Upper lobe of left lung (tissue), 6 donors: ENCODE results near the gene SRRM3. TPM values are rescaled to one million over a fixed set of nuclear protein-coding genes. Genes with fewer than 3 reads are reported as not detected.
A peak's percentile ranks its signal among the peaks of the same experiment; 100 is the strongest.

Experiments used
- ATAC-seq, 2 donors: fragments of 200-7000 bp; cut with Tn5 transposase; one replicate each; pipeline ENCODE4 v1.9.1; 2022; ENCODE audit warnings: mild to moderate bottlenecking in 2 of 2, moderate library complexity in 2 of 2; ENCODE audit not compliant: low FRiP score in 2 of 2
- DNase-seq, 2 donors: peaks; one replicate each; pipeline ENCODE4 v3.0.0-alpha.2; 2019 to 2020
- H3K27ac ChIP-seq, 4 donors: fragments of 200-600 bp; sonication (generic); one replicate each; pipeline ENCODE4 v1.5.1; 2016 to 2019
- H3K27me3 ChIP-seq, 4 donors: fragments of 200-600 bp; sonication (generic); one replicate each; pipeline ENCODE4 v1.5.1; 2017 to 2019
- H3K36me3 ChIP-seq, 4 donors: fragments of 200-600 bp; sonication (generic); one replicate each; pipeline ENCODE4 v1.5.1; 2016 to 2019
- H3K4me1 ChIP-seq, 4 donors: fragments of 200-600 bp; sonication (generic); one replicate each; pipeline ENCODE4 v1.5.1; 2018 to 2019
- H3K4me3 ChIP-seq, 4 donors: fragments of 200-600 bp; sonication (generic); one replicate each; pipeline ENCODE4 v1.5.1; 2017 to 2019; ENCODE audit warnings: mild to moderate bottlenecking in 2 of 4, moderate library complexity in 1 of 4
- H3K9me3 ChIP-seq, 4 donors: fragments of 200-600 bp; sonication (generic); one replicate each; pipeline ENCODE4 v1.5.1; 2018 to 2019
- CTCF ChIP-seq, 6 experiments: fragments of 450-650 bp in 4 of 6; fragments of 200-600 bp in 2 of 6; sonication (generic) in 2 of 6; IDR thresholded peaks; one replicate each; pipeline ENCODE4 v1.5.1; 2016 to 2019; ENCODE audit warnings: antibody characterized with exemption in 6 of 6
- EP300 ChIP-seq, 4 donors: sonication (generic); formaldehyde crosslinking; IDR thresholded peaks; one replicate each; pipeline ENCODE4 v1.5.1; 2017; ENCODE audit warnings: antibody characterized with exemption in 4 of 4, control low read depth in 2 of 4
- POLR2A ChIP-seq, 4 donors: fragments of 450-650 bp; IDR thresholded peaks; one replicate each; pipeline ENCODE4 v1.5.1; 2016 to 2017; ENCODE audit warnings: antibody characterized with exemption in 4 of 4, mild to moderate bottlenecking in 2 of 4
- POLR2AphosphoS5 ChIP-seq, 2 donors: sonication (generic); formaldehyde crosslinking; IDR thresholded peaks; one replicate each; pipeline ENCODE4 v1.5.1; 2017; ENCODE audit warnings: antibody characterized with exemption in 2 of 2
- WGBS, 2 donors: methylation state at CpG; one replicate each; pipeline ENCODE4 v1.1.5; 2017 to 2018; 5-methylcytosine and 5-hydroxymethylcytosine counted together
- total RNA-seq, 6 donors: library from RNA; depleted of rRNA in 4 of 6; stranded (reverse); fragments of >200 nt in 4 of 6; gene quantifications; one replicate each; pipeline versions ENCODE4 v1.1.0 to v1.2.1, GENCODE V29; 2016 to 2021
- donor health status: DM: no; HTN: no; CAD: no; lungs with moderate emphysema.
- donor health status: DM: no; HTN: yes; CAD: no; lungs with severe emphysema.

Gene SRRM3
- total RNA-seq, 6 donors from 2014 or later: 0.30 to 1.5 (median 0.72) TPM

- no peaks in the 10 kb centered on the region for H3K27me3 ChIP-seq
- whole genome bisulfite sequencing, 2 donors: 20 to 47% methylated on average over 17 to 19 of the region's 20 CpGs
- ATAC-seq (peak; percentile 85 to 88), DNase-seq (peak; percentile 94 to 95)
- TF ChIP-seq POLR2A (IDR thresholded peaks at IDR 0.05): peak in 1 of 4 donors; percentile 58
- peak in 1 of 4 donors; percentile 79 for TF ChIP-seq EP300 (IDR thresholded peaks at IDR 0.05)
- TF ChIP-seq CTCF (IDR thresholded peaks at IDR 0.05): no peak
- peak in 1 of 2 donors; percentile 72 for TF ChIP-seq POLR2AphosphoS5 (IDR thresholded peaks at IDR 0.05)
- peak overlapping the region; percentile 83 to 93 (median 92) for H3K27ac ChIP-seq
- no peaks in the 10 kb centered on the region for H3K36me3 ChIP-seq
- peak overlapping the region in 2 of 4 donors; percentile 17 to 21 for H3K4me3 ChIP-seq
- no peaks in the 10 kb centered on the region for H3K9me3 ChIP-seq
- peaks cover 44 to 61% (median 53%) of the 10 kb centered on the region in 4 donors for H3K4me1 ChIP-seq
Observed at GRCh38 chr7:76294344-76295024, 92.8 kb downstream of the SRRM3 start.

- Histone ChIP-seq H3K27me3 (no peaks in the 10 kb centered on the region), H3K4me1 (peaks cover 36 to 61% (median 48%) of the 10 kb centered on the region in 4 donors), H3K27ac (peak overlapping the region; percentile 72 to 92 (median 86)), H3K9me3 (no peaks in the 10 kb centered on the region), H3K4me3 (no peak overlapping the region), H3K36me3 (no peaks in the 10 kb centered on the region)
- 66 to 76% methylated on average over 20 to 21 of the region's 22 CpGs for WGBS, 2 donors
- ATAC-seq: peak; percentile 66 to 81
- TF ChIP-seq CTCF (IDR thresholded peaks at IDR 0.05): no peak
- TF ChIP-seq POLR2A (IDR thresholded peaks at IDR 0.05): peak in 1 of 4 donors; percentile 25
- peak; percentile 60 to 72 for TF ChIP-seq POLR2AphosphoS5 (IDR thresholded peaks at IDR 0.05)
- peak in 1 of 4 donors; percentile 46 for TF ChIP-seq EP300 (IDR thresholded peaks at IDR 0.05)
- peak in 1 of 2 donors; percentile 92 for DNase-seq
Observed at GRCh38 chr7:76296743-76297740, 95.3 kb downstream of the SRRM3 start.

GRCh38 chr7:76300166-76300731 is 98.6 kb downstream of the SRRM3 start:
- Histone ChIP-seq H3K4me3 (no peak overlapping the region), H3K4me1 (peaks cover 33 to 58% (median 39%) of the 10 kb centered on the region in 4 donors), H3K9me3 (no peaks in the 10 kb centered on the region), H3K27ac (peak overlapping the region in 3 of 4 donors; percentile 42 to 57 (median 53)), H3K36me3 (peaks cover 0 to 4% (median 0%) of the 10 kb centered on the region in 4 donors), H3K27me3 (no peaks in the 10 kb centered on the region)
- DNase-seq: peak in 1 of 2 donors; percentile 78
- no peak for ATAC-seq
- TF ChIP-seq POLR2AphosphoS5 (IDR thresholded peaks at IDR 0.05) (peak; percentile 20 to 33), CTCF (IDR thresholded peaks at IDR 0.05) (no peak), EP300 (IDR thresholded peaks at IDR 0.05) (peak in 1 of 4 donors; percentile 80)
- WGBS, 2 donors: 78 to 80% methylated on average over 7 of the region's 7 CpGs

- Histone ChIP-seq H3K4me3 (no peak overlapping the region), H3K4me1 (peaks cover 26 to 54% (median 36%) of the 10 kb centered on the region in 4 donors), H3K27ac (peak overlapping the region in 1 of 4 donors; percentile 97), H3K27me3 (no peaks in the 10 kb centered on the region), H3K9me3 (no peaks in the 10 kb centered on the region), H3K36me3 (peaks cover 0 to 4% (median 0%) of the 10 kb centered on the region in 4 donors)
- no peak for DNase-seq
- TF ChIP-seq POLR2AphosphoS5 (IDR thresholded peaks at IDR 0.05) (no peak), CTCF (IDR thresholded peaks at IDR 0.05) (no peak), EP300 (IDR thresholded peaks at IDR 0.05) (no peak), POLR2A (IDR thresholded peaks at IDR 0.05) (no peak)
- 88 to 94% methylated on average over 3 of the region's 3 CpGs for WGBS, 2 donors
- ATAC-seq: no peak
Observed at GRCh38 chr7:76301000-76301399, 99.3 kb downstream of the SRRM3 start.
